A549 (cell line): Measurements from ENCODE around the gene MAPKAP1. TPM values are rescaled to one million over a fixed set of nuclear protein-coding genes. Genes with fewer than 3 reads are reported as not detected.
A peak's percentile ranks its signal among the peaks of the same experiment; 100 is the strongest.

Experiments used
- ATAC-seq, 2 experiments: fragments of 200-7000 bp in 1 of 2; fragments of >200 bp in 1 of 2; cut with Nextera tagmentation in 1 of 2; cut with Tn5 transposase in 1 of 2; 3 replicates each; pipeline versions ENCODE4 v1.8.0 to v1.9.1; 2018 to 2020; ENCODE audit warnings: mild to moderate bottlenecking in 1 of 2, moderate library complexity in 1 of 2
- CTCF ChIA-PET: fragments of 300-600 bp; sonication (Branson Sonifier 250); formaldehyde crosslinking; extraction: SDS; loops from one replicate; lab custom pipeline; 2021; ENCODE audit warnings: antibody characterized with exemption, inconsistent platforms; lab: Yijun Ruan, JAX
- POLR2A ChIA-PET: fragments of 350-600 bp; formaldehyde crosslinking; extraction: SDS; loops from one replicate; lab custom pipeline; 2021; ENCODE audit warnings: antibody characterized with exemption, inconsistent platforms; lab: Yijun Ruan, JAX
- DNase-seq, 2 experiments: peaks; one replicate each; pipeline versions ENCODE4 v3.0.0 to v3.0.0-alpha.2; 2011 to 2016; ENCODE audit warnings: low read depth in 1 of 2, low spot score in 1 of 2
- FAIRE-seq: peaks from 2 replicates; lab custom pipeline; 2011; peaks lifted over from hg19 to GRCh38; lab: Jason Lieb, UNC
- H3K27ac ChIP-seq, 2 experiments: fragments of >200 bp; sonication (Bioruptor Twin); formaldehyde crosslinking; 3 replicates each; pipeline ENCODE4 v1.5.1; 2016 to 2017
- H3K4me1 ChIP-seq: fragments of >200 bp; sonication (Bioruptor Twin); formaldehyde crosslinking; 3 replicates; pipeline ENCODE4 v1.6.1; 2016
- H3K4me2 ChIP-seq: fragments of >200 bp; sonication (Bioruptor Twin); formaldehyde crosslinking; 3 replicates; pipeline ENCODE4 v1.6.1; 2016
- H3K4me3 ChIP-seq: fragments of >200 bp; sonication (Bioruptor Twin); formaldehyde crosslinking; 3 replicates; pipeline ENCODE4 v1.5.1; 2016
- H3K9me3 ChIP-seq: fragments of >200 bp; sonication (Bioruptor Twin); formaldehyde crosslinking; 3 replicates; pipeline ENCODE4 v1.6.1; 2016
- BCL3 ChIP-seq: fragments of >200 bp; sonication (Bioruptor Twin); formaldehyde crosslinking; IDR thresholded peaks from 3 replicates; pipeline ENCODE4 v1.6.1; 2016
- BHLHE40 ChIP-seq: IDR thresholded peaks from 2 replicates; pipeline ENCODE4 v1.6.1; 2012; ENCODE audit warnings: low read depth, low read length, inconsistent platforms
- CEBPB ChIP-seq, 2 experiments: fragments of >200 bp in 1 of 2; sonication (Bioruptor Twin) in 1 of 2; formaldehyde crosslinking in 1 of 2; IDR thresholded peaks; 2 replicates each; pipeline ENCODE4 v1.6.1; 2012 to 2016
- CHD2 ChIP-seq: fragments of 150-350 bp; IDR thresholded peaks from 2 replicates; pipeline ENCODE4 v1.6.1; 2014; ENCODE audit warnings: low read length; ENCODE audit not compliant: partially characterized antibody
- EHF ChIP-seq: fragments of 250-450 bp; sonication (Bioruptor Pico); IDR thresholded peaks from 2 replicates; pipeline ENCODE4 v1.5.0; 2020; ENCODE audit warnings: mild to moderate bottlenecking
- EHMT2 ChIP-seq: fragments of 200-600 bp; sonication (generic); IDR thresholded peaks from 2 replicates; pipeline ENCODE4 v1.6.1; 2016; ENCODE audit warnings: antibody characterized with exemption, low read depth, mild to moderate bottlenecking, moderate library complexity
- EP300 ChIP-seq, 2 experiments: fragments of >200 bp; sonication (Bioruptor Twin); formaldehyde crosslinking; IDR thresholded peaks; 2 replicates in 1 of 2; 3 replicates in 1 of 2; pipeline ENCODE4 v1.6.1; 2016 to 2017
- FOSL2 ChIP-seq, 2 experiments: fragments of 450-650 bp in 1 of 2; fragments of >200 bp in 1 of 2; sonication (Bioruptor Twin) in 1 of 2; formaldehyde crosslinking; IDR thresholded peaks; 2 replicates each; pipeline versions ENCODE4 v1.5.0 to v1.6.1; 2016 to 2020; ENCODE audit warnings: mild to moderate bottlenecking in 1 of 2, moderate library complexity in 1 of 2
- GATA3 ChIP-seq: IDR thresholded peaks from 2 replicates; pipeline ENCODE4 v1.6.1; 2012; ENCODE audit warnings: borderline replicate concordance
- HEYL ChIP-seq: fragments of 250-450 bp; sonication (Bioruptor Pico); IDR thresholded peaks from 2 replicates; pipeline ENCODE4 v1.8.0; 2021; ENCODE audit warnings: mild to moderate bottlenecking, moderate library complexity
- HMGXB4 ChIP-seq: fragments of 250-450 bp; sonication (Bioruptor Pico); IDR thresholded peaks from 2 replicates; pipeline ENCODE4 v1.5.0; 2021; ENCODE audit warnings: mild to moderate bottlenecking, moderate library complexity, borderline replicate concordance
- HOXA7 ChIP-seq: fragments of 250-450 bp; sonication (Bioruptor Pico); IDR thresholded peaks from 2 replicates; pipeline ENCODE4 v1.5.0; 2020; ENCODE audit warnings: mild to moderate bottlenecking, moderate library complexity
- HOXB5 ChIP-seq: fragments of 250-450 bp; sonication (Bioruptor Pico); IDR thresholded peaks from 2 replicates; pipeline ENCODE4 v1.5.0; 2020; ENCODE audit warnings: mild to moderate bottlenecking, moderate library complexity
- JUN ChIP-seq, 2 experiments: fragments of >200 bp; sonication (Bioruptor Twin); formaldehyde crosslinking; IDR thresholded peaks; 2 replicates in 1 of 2; 3 replicates in 1 of 2; pipeline ENCODE4 v1.6.1; 2016 to 2017
- JUNB ChIP-seq: fragments of >200 bp; sonication (Bioruptor Twin); formaldehyde crosslinking; IDR thresholded peaks from 2 replicates; pipeline ENCODE4 v1.6.1; 2016
- MAFK ChIP-seq: fragments of 450-650 bp; IDR thresholded peaks from 2 replicates; pipeline ENCODE4 v1.6.1; 2014; ENCODE audit not compliant: partially characterized antibody
- NFE2L2 ChIP-seq: fragments of 150-350 bp; conservative IDR thresholded peaks from 2 replicates; pipeline ENCODE4 v1.6.1; 2014; ENCODE audit warnings: low read length
- POLR2A ChIP-seq: IDR thresholded peaks from 2 replicates; pipeline ENCODE4 v1.6.1; 2012; ENCODE audit warnings: mild to moderate bottlenecking, low read length
- POLR2AphosphoS2 ChIP-seq: conservative IDR thresholded peaks from 2 replicates; pipeline ENCODE4 v1.6.1; 2012; ENCODE audit warnings: low read length, improper control_type of control experiment, inconsistent platforms
- RAD21 ChIP-seq, 2 experiments: fragments of >200 bp in 1 of 2; sonication (Bioruptor Twin) in 1 of 2; formaldehyde crosslinking in 1 of 2; IDR thresholded peaks in 1 of 2; conservative IDR thresholded peaks in 1 of 2; 2 replicates in 1 of 2; 3 replicates in 1 of 2; pipeline ENCODE4 v1.6.1; 2012 to 2018; ENCODE audit warnings: inconsistent platforms in 1 of 2
- RCOR1 ChIP-seq: fragments of 150-350 bp; IDR thresholded peaks from 2 replicates; pipeline ENCODE4 v1.6.1; 2014; ENCODE audit warnings: antibody characterized with exemption, low read length, low read depth
- RFX5 ChIP-seq: fragments of 450-650 bp; IDR thresholded peaks from 2 replicates; pipeline ENCODE4 v1.7.1; 2014; ENCODE audit warnings: antibody characterized with exemption, mild to moderate bottlenecking, moderate library complexity
- RNF2 ChIP-seq: fragments of 200-600 bp; sonication (generic); IDR thresholded peaks from 2 replicates; pipeline ENCODE4 v1.6.1; 2016; ENCODE audit warnings: low read depth, mild to moderate bottlenecking, antibody characterized with exemption, moderate library complexity, borderline replicate concordance
- SMC3 ChIP-seq: fragments of >200 bp; sonication (Bioruptor Twin); formaldehyde crosslinking; IDR thresholded peaks from 3 replicates; pipeline ENCODE4 v1.6.1; 2018; ENCODE audit warnings: inconsistent platforms
- TFCP2L1 ChIP-seq: fragments of 250-450 bp; sonication (Bioruptor Pico); IDR thresholded peaks from 2 replicates; pipeline ENCODE4 v1.5.0; 2021; ENCODE audit warnings: mild to moderate bottlenecking
- TP53 ChIP-seq: fragments of 250-450 bp; sonication (Bioruptor Pico); IDR thresholded peaks from 2 replicates; pipeline ENCODE4 v1.5.0; 2021; ENCODE audit warnings: mild to moderate bottlenecking, moderate library complexity
- ZSCAN20 ChIP-seq: fragments of 250-450 bp; sonication (Bioruptor Pico); IDR thresholded peaks from 2 replicates; pipeline ENCODE4 v1.8.0; 2022; ENCODE audit warnings: mild to moderate bottlenecking, moderate library complexity
- WGBS: methylation state at CpG from one replicate; pipeline ENCODE4 v1.1.6; 2017; ENCODE audit errors: missing lambda C conversion rate; 5-methylcytosine and 5-hydroxymethylcytosine counted together
- polyA plus RNA-seq, 4 experiments: library from polyadenylated mRNA; depleted of rRNA in 3 of 4; stranded (reverse); fragments of >200 nt; fragmentation: RNase III in 1 of 4; extraction: RNeasy Plus Mini Kit Qiagen cat#74134 plus additional on column Dnase treatment in 1 of 4; gene quantifications; 2 replicates in 3 of 4; 3 replicates in 1 of 4; pipeline ENCODE4 v1.2.3, GENCODE V29; 2011 to 2017

The MAPKAP1 gene
- polyA plus RNA-seq, 2 of the 4 experiments (the other 2 are of a cell fraction): 49.9 to 119 TPM

- H3K4me1 ChIP-seq: peaks cover 40% of the 10 kb centered on the region
These were observed 76.6 kb downstream of the MAPKAP1 start for GRCh38 chr9:125630436-125630835.

GRCh38 chr9:125629446-125629845, 77.6 kb downstream of the MAPKAP1 start:
- FAIRE-seq (no peak), ATAC-seq (no peak), DNase-seq (no peak)
- ChIA-PET CTCF (interaction anchor here (0.9 to 2.0 kb wide), 3 partner anchors 10 to 222 kb away, joined by 3 to 6 read pairs (median 5); no protein-coding TSS in a partner anchor), POLR2A (no interaction called here)
- H3K4me1 ChIP-seq: peaks cover 40% of the 10 kb centered on the region
- H3K9me3 ChIP-seq: no peaks in the 10 kb centered on the region
- no peak overlapping the region for H3K4me3 ChIP-seq
- H3K4me2 ChIP-seq: no peak overlapping the region
- WGBS: 92% methylated on average over 3 of the region's 3 CpGs
- TF ChIP-seq RCOR1: no peak
- no peak overlapping the region for H3K27ac ChIP-seq

More at GRCh38 chr9:125630436-125630835, 76.6 kb downstream of the MAPKAP1 start:
- Histone ChIP-seq H3K9me3 (no peaks in the 10 kb centered on the region), H3K4me2 (no peak overlapping the region), H3K4me3 (no peak overlapping the region), H3K27ac (no peak overlapping the region)
- POLR2A ChIA-PET: no interaction called here
- TF ChIP-seq EHF (CRISPR knock-in tag): no peak
- FAIRE-seq (no peak), DNase-seq (no peak), ATAC-seq (no peak)
- CTCF ChIA-PET: interaction anchor here (0.5 to 2.0 kb wide), 7 partner anchors 9 to 240 kb away, joined by 3 to 6 read pairs (median 4); no protein-coding TSS in a partner anchor
- WGBS: 88% methylated on average over 1 of the region's 1 CpG

GRCh38 chr9:125626187-125626586, 80.8 kb downstream of the MAPKAP1 start:
- DNase-seq (no peak), ATAC-seq (peak; percentile 43 to 71; a peak in 3 of 6 replicates), FAIRE-seq (no peak)
- TF ChIP-seq SMC3: no peak
- no peak for TF ChIP-seq RNF2
- no peak for TF ChIP-seq HEYL
- peak; percentile 83 for TF ChIP-seq MAFK
- Histone ChIP-seq H3K4me3 (no peak overlapping the region), H3K9me3 (no peaks in the 10 kb centered on the region), H3K27ac (peak overlapping the region in 1 of 2 experiments; percentile 44; a peak in 1 of 6 replicates), H3K4me2 (no peak overlapping the region), H3K4me1 (peaks cover 11% of the 10 kb centered on the region; the same call in 2 of the 3 replicates)
- CTCF ChIA-PET: no interaction called here
- POLR2A ChIA-PET: no interaction called here

GRCh38 chr9:125621170-125621569, 85.8 kb downstream of the MAPKAP1 start:
- TF ChIP-seq JUNB (no peak), HOXB5 (CRISPR knock-in tag) (no peak), RFX5 (no peak), RCOR1 (no peak), POLR2AphosphoS2 (no peak), TP53 (CRISPR knock-in tag) (no peak), ZSCAN20 (no peak), GATA3 (no peak), TFCP2L1 (CRISPR knock-in tag) (no peak)
- TF ChIP-seq, all 56 proteins: peak for 0
- ChIA-PET POLR2A (no interaction called here), CTCF (interaction anchor here (1.2 kb wide), 1 partner anchor 10 kb away, joined by 3 read pairs; no protein-coding TSS in a partner anchor)
- Histone ChIP-seq H3K9me3 (no peaks in the 10 kb centered on the region), H3K4me1 (peaks cover 7% of the 10 kb centered on the region; the same call in 1 of the 3 replicates), H3K27ac (no peak overlapping the region), H3K4me2 (no peak overlapping the region), H3K4me3 (no peak overlapping the region)
- WGBS: 90% methylated on average over 1 of the region's 1 CpG
- ATAC-seq (no peak), FAIRE-seq (no peak), DNase-seq (no peak)

GRCh38 chr9:125620216-125620615, 86.8 kb downstream of the MAPKAP1 start:
- no peak for ATAC-seq
- no peak for FAIRE-seq
- ChIA-PET CTCF (interaction anchor here (1.4 to 1.5 kb wide), 2 partner anchors 10 to 26 kb away, joined by 3 to 4 read pairs; no protein-coding TSS in a partner anchor), POLR2A (no interaction called here)
- 0 out of 3 replicates have a peak, but pooled peaks cover 1% of the 10 kb centered on the region for H3K4me1 ChIP-seq
- no peak overlapping the region for H3K4me3 ChIP-seq
- no peaks in the 10 kb centered on the region for H3K9me3 ChIP-seq
- WGBS: 93% methylated on average over 5 of the region's 5 CpGs
- H3K4me2 ChIP-seq: no peak overlapping the region
- no peak for DNase-seq
- no peak overlapping the region for H3K27ac ChIP-seq
- TF ChIP-seq NFE2L2 (no peak), RFX5 (no peak), JUN (IDR thresholded peaks at IDR 0.05) (no peak), RAD21 (conservative IDR thresholded peaks at IDR 0.05 in 1 of 2, IDR thresholded peaks at IDR 0.05 in 1 of 2) (no peak), CHD2 (no peak), HMGXB4 (CRISPR knock-in tag) (no peak), HOXA7 (no peak), EHMT2 (no peak), POLR2A (no peak), BHLHE40 (no peak), TP53 (CRISPR knock-in tag) (no peak), CEBPB (IDR thresholded peaks at IDR 0.05) (no peak), FOSL2 (IDR thresholded peaks at IDR 0.05) (no peak), FOSL2 (CRISPR knock-in tag; IDR thresholded peaks at IDR 0.05) (no peak), EP300 (IDR thresholded peaks at IDR 0.05) (no peak), BCL3 (no peak), EHF (CRISPR knock-in tag) (no peak), POLR2AphosphoS2 (no peak)
